GM21786 (cell line): ENCODE measurements around the gene PITRM1.
"Not testable (repeated sequence)": the region's sequence is repeated elsewhere in the genome, so short reads cannot be mapped to it uniquely, and the experiment has no call there.

Experiments used
- ATAC-seq: cut with Tn5 transposase; IDR thresholded peaks from one replicate; pipeline ENCODE4 v1.9.1; 2021; ENCODE audit not compliant: unreplicated experiment

PITRM1 gene

DNA sequence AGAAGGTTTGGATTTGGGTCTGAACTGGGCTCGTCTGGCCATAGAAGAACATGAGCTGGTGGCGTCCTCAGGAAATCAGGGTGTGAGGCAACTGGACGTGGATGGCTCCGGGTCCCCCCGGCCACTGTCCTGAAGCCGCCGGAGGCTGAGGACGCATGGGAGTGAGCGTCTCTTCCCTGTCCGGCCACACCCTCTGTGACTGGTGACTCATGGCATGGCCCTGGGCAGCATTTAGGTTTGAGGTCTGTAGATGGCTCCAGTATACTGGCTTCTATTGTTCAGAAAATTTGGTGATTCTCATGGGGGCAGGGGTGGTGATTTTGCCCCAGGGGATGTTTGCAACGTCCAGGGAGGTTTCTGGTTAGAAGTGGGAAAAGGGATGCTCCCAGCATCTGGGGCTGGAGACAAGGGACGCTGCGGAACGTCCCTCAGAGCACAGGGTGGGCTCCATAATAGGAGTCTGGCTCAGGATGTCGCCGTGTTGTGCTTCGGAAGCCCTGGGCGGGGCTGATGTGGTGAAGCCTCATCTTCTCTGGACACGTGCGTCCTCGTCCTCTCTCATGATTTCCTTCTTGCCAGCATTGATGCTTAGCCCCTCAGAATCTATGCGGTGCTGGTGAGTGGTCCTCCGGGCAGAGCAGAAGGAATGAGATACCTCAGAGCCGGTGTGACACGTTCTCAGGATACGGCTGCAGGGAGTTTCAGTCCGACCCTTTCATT is 49.9 kb downstream of the PITRM1 start:
- ATAC-seq = no peak

- no peak for ATAC-seq
Observed at GRCh38 chr10:3122034-3122433, 50.5 kb downstream of the PITRM1 start.

- ATAC-seq = no peak
Observed at GRCh38 chr10:3119796-3120459, 52.7 kb downstream of the PITRM1 start.

- ATAC-seq = no peak
Observed at GRCh38 chr10:3118641-3119091, 53.9 kb downstream of the PITRM1 start.

- ATAC-seq = no peak
Observed at GRCh38 chr10:3117486-3117885, 55.1 kb downstream of the PITRM1 start.

DNA sequence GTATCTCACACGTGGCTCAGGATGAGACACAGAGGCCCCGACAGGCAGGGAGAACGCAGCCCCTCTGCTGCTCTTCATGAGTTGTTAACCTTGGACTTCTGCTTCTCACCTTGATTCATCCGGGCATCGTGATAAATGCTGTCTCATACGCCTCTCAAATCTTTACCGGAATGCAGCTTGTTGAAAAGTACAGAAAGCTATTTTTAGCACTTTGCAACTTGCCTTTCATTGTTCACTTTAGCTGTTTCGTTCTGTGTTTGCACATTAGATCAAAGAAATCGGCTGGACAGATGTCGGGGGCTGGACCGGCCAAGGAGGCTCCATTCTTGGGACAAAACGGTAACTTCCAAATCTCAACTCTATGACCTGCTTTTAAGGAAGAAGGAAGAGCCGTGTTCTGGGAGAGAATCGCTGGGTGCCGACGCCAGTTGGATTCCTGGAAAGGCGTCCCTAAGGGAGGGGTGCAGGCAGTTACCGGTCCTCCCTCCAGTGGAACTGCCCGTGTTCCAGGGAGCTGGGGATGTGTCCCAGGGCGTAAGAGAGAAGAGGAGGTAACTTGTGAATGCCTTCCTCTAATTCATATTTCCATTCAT is 56.0 kb downstream of the PITRM1 start:
- ATAC-seq = no peak

DNA sequence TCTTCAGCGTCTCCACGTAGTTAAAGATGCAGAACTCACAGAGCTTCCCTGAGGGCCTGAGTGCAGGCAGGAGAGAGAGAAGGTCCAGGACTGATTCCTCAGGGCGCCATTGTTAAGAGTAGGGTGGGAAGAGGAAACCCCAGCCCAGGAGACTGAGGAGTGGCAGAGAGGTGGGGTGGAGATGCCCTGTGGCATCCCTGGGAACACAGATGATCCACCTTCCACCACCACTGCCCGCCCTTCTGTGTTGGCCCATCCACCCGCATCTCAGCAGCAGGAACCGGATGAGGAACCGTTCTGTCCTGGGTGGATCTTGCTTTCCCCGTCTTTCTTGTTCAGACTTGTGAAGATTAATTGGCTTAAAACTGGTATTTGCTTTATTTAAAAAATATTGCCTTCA is 56.9 kb downstream of the PITRM1 start:
- ATAC-seq = no peak

- no peak for ATAC-seq
Observed at GRCh38 chr10:3113343-3113720, 59.2 kb downstream of the PITRM1 start.

DNA sequence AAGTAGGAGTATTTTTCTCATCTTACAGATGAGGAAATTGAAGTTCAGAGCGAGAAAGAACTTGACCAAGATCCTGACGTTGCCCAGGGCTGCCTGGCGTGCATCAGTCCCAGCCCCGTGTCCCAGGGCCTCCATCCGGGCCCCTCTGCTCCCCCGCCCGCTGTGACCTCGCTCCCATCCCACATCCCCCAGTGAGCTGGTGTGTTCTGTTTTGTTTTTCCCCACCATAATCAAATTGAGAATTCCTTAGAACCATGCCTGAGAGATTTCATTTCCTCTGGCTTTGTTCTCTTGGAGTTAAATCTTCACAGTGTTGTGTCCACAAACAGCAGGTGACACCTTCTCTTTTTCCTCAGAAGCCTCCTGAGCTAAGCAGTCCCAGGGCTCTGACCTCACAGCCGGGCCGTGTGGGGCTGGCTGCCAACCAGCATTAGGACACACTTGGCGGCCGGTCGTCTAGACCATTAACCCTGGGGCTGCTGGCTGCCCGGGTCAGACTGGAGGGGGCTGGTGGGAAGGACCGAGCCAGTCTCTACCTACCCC is 60.9 kb downstream of the PITRM1 start:
- no peak for ATAC-seq

DNA sequence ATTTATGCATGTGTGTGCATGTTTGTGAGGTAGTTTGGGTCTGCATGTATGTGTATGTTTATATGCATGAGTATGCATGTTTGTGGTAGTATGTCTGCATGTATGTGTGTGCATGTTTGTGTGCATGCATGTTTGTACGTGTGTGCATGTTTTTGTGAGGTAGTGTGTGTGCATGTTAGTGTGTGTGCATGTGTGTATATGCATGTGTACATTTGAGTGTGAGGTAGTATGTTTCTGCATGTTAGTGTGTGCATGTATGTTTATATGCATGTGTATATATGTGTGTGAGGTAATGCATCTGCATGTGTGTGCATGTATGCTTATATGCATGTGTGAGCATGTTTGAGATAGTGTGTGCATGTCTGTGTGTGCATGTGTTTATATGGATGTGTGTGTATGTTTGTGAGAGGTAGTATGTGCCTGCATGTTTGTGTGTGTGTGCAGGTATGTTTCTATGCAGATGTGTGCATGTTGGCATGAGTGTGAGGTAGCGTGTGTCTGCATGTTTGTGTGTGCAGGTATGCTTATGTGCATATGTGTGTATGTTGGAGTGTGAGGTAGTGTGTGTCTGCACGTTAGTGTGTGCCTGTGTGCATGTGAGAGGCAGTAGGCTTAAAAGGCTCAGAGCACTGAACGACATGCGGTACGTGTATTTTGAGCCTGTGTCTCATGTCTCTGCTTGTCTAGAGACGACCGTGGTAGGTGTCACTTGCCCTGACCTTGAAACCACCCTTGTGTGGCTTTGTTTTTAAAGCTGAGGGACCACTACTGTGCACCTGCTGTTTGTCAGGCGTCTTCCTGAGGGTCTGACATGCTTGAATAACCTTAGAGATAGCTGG is 61.6 kb downstream of the PITRM1 start:
- no peak for ATAC-seq

DNA sequence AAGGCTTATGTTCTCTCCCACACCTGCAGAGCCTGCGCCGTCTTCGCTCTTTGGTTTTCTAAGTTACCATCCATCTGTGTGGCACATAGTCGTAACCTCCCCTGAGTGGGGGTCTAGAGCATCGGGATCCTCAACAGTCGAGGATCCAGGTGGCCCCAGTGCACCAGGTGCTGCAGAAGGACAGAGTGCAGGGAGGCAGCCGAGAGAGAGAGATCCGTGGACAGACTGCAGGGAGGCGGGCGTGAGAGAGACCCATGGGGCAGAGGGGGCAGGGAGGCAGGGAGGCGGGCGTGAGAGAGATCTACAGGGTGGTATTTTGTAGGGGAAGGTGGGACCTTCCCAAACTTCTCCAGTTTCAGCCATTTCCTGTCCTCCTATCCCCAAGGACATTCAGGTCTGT is 62.9 kb downstream of the PITRM1 start:
- ATAC-seq = no peak

GRCh38 chr10:3109196-3109595 is 63.4 kb downstream of the PITRM1 start:
- ATAC-seq = no peak

DNA sequence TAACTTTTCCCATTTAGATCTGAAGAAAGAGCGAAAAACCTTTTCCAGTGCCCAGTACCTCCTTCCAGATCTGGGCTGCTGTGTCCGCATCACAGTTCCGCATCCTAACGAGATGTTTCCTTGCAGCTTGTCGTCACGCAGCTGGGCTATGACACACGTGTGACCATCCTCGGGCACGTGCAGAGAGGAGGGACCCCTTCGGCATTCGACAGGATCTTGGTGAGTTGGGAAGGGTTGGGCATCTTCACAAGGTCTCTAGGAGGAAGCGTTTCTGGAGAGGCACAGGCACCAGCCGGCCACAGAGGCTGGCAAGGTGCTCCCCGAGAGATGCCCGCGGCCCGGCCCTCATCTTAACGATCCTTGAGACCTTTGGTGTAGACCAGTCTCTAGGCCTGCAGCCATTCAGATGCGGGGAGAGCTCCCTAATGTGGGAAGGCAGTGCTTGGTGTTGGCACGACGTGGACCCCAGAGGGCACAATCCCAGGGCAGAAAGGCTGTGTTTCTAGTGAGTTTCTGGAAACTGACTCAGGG is 63.9 kb downstream of the PITRM1 start:
- no peak for ATAC-seq

DNA sequence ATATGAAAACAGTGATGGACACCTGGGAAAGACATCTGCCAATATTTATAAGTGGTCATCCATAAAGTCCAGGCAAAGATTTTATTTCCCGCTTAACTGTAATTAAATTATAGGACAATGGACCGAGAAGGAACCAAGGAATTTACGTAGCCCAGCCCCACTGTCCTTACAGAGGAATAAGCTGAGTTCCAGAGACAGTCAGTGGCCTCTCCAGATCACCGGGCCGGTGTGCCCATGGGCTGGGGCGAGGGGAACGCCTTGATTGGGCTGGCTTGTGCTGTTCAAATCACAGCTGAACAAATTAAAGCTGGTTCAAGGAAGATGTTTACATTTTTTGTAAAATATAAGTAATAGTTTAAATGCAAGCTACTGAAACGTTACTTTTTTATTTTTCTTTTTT is 64.5 kb downstream of the PITRM1 start:
- ATAC-seq = no peak

DNA sequence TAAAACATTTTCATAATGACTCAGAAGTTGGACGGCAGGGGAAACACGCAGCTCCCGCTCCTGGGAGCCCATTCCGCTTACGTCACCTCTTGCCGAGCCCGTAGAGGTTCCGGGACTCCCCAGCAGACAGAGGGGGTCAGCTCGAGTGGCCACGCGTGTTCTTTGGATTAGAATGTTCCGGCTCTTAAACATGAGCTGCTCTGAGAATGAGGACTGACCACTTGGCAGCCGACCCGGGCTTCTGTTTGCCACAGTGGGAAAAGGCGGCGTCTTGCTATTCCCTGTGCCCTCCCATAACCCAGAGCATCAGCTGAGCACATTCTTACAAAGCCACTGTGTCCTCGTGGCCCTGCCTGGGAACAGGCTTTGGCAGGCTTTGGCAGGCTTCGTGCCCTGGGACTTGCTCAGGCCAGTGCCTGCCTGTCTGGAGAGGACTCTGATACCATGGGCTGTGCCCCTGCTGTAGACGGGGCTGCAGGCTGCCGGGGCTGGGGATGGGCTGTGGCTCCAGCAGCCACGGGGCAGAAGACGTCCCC is 65.1 kb downstream of the PITRM1 start:
- no peak for ATAC-seq

DNA sequence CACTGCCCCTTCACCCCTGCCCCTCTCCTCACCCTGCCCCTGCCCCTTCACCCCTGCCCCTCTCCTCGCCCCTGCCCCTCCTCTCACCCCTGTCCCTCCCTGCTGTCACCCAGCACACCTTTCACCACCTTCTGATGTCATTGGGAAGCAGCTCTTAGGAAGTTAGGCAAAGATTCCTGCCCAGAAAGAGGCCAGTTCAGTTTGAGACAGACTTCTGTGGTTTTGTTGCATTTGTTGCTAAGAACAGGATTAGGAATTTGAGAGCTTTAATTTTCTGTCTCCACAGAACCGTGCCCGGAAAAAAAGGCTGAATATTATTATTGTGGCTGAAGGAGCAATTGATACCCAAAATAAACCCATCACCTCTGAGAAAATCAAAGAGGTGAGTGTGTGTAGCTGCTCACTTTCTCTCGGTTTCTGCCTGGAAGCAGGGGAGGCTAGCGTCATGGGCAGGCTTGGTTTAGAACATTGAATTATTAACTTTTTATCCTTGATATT is 65.6 kb downstream of the PITRM1 start:
- no peak for ATAC-seq

- not testable (repeated sequence) for ATAC-seq
Observed at GRCh38 chr10:3106328-3106727, 66.3 kb downstream of the PITRM1 start.

- ATAC-seq = no peak
Observed at GRCh38 chr10:3105905-3106304, 66.7 kb downstream of the PITRM1 start.

- ATAC-seq = no peak
Observed at GRCh38 chr10:3105166-3105565, 67.4 kb downstream of the PITRM1 start.

- no peak for ATAC-seq
Observed at GRCh38 chr10:3104251-3104918, 68.2 kb downstream of the PITRM1 start.
